Ovary (tissue), 3 donors: ENCODE results near the gene CACNA1C.

Source experiments
- EP300 ChIP-seq: sonication (generic); formaldehyde crosslinking; IDR thresholded peaks from one replicate; pipeline ENCODE4 v1.6.1; 2017; ENCODE audit warnings: antibody characterized with exemption
- POLR2A ChIP-seq: fragments of 450-650 bp; IDR thresholded peaks from one replicate; pipeline ENCODE4 v1.6.1; 2017; ENCODE audit warnings: antibody characterized with exemption, mild to moderate bottlenecking, moderate library complexity
- TF ChIP-seq, protein P1 (sequence below), 3 donors: fragments of 450-650 bp in 2 of 3; fragments of 200-600 bp in 1 of 3; IDR thresholded peaks; one replicate each; pipeline versions ENCODE4 v1.5.1 to v1.8.0; 2016 to 2022; ENCODE audit warnings: antibody characterized with exemption in 3 of 3, mild to moderate bottlenecking in 1 of 3
- donor health status: DM: no; HTN: no; CAD: no.

DNA sequence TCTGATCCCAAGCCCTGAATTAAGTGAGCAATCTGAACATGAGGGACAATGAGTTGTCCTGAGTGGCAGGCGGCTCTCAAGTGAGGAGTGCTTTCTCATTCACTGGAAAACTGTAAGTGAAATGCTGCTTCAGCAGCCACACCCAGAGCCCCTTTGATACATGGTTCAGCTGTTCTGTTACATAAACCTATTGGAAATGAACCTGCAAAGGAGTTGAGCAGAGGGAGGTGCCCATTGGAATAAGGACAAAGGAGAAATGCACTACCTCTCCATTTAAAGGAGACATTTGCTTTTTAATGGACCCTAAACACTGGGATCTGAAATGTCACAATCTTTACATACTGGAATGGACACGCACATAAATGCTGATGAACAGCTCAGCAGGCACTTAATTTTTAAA, 169.9 kb downstream of the CACNA1C start:
- TF ChIP-seq, protein P1, sequence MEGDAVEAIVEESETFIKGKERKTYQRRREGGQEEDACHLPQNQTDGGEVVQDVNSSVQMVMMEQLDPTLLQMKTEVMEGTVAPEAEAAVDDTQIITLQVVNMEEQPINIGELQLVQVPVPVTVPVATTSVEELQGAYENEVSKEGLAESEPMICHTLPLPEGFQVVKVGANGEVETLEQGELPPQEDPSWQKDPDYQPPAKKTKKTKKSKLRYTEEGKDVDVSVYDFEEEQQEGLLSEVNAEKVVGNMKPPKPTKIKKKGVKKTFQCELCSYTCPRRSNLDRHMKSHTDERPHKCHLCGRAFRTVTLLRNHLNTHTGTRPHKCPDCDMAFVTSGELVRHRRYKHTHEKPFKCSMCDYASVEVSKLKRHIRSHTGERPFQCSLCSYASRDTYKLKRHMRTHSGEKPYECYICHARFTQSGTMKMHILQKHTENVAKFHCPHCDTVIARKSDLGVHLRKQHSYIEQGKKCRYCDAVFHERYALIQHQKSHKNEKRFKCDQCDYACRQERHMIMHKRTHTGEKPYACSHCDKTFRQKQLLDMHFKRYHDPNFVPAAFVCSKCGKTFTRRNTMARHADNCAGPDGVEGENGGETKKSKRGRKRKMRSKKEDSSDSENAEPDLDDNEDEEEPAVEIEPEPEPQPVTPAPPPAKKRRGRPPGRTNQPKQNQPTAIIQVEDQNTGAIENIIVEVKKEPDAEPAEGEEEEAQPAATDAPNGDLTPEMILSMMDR (IDR thresholded peaks at IDR 0.05) = no peak
- no peak for TF ChIP-seq EP300
- no peak for TF ChIP-seq POLR2A
